GF-D8 (cell line): Measurements from ENCODE around the gene PMEL.
"Not testable (repeated sequence)": the region's sequence is repeated elsewhere in the genome, so short reads cannot be mapped to it uniquely, and the experiment has no call there.

Source experiments
- DNase-seq: peaks from one replicate; lab custom pipeline; 2025; lab: John Stamatoyannopoulos, UW

PMEL gene

DNA sequence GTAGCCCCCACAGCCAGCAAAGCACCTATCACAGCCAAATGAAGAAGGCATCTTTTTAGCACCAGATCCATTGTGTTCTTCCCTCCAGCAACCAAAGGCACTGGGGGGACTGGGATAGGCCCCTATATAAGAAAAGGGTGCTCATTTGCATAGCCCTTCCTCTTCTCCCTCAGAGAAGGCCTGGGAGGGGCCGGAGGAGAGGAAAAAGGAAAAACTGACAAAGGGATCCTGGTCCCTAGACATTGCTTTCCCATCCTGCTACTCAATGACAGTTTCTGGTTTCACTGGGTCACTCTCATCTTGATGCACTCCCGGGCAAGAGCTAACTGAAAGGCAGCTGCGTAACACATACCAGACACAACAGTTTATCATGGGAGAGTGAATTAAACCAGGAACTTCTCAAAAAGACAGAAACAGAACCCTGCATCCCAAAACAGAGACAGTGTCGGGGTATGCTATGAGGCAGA, at the start of gene PMEL:
Gene PMEL (minus strand): TSS at position 102 of the 467 bp plus-strand sequence. CDS start 31 bp downstream, at position 71.
- DNase-seq, result no peak

DNA sequence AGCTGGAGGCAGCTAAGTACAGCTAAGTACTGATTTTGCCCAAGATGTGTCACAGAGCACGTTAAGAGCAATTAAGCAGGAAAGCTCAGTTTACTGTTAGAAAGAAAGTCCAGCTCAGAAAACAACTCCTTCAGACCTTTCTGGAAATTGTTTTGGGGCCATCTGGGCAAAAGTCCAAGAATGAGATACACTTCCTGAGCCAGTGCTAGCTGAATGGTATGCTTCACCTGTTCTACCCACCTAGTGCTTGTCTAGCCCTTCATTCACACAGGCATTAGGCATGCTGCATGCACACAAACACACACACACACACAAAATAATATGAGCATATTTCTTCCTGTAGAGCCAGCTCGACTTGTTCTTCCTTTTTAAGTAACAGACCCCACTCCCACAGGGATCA, 48.4 kb upstream of the PMEL start:
- DNase-seq, result no peak

DNA sequence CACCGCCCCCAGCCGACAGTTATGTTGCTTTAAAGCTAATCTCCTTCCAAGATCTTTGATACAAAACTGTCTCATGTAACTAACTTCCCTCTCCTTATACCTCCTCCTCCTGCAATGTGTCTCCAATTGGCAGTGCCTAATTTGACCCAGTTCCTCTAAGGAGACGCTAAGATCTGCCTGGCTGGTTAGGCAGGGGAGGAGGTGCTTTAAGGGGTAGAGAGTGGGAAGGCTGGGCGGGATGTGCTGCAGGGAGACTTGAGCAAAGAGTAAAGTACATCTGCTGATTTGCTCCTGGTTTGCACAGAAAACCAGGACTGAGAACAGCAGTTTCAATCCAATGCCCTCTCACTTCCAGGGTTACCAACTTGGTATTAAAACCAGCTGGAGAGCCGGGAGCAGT, 47.6 kb upstream of the PMEL start:
- no peak for DNase-seq

DNA sequence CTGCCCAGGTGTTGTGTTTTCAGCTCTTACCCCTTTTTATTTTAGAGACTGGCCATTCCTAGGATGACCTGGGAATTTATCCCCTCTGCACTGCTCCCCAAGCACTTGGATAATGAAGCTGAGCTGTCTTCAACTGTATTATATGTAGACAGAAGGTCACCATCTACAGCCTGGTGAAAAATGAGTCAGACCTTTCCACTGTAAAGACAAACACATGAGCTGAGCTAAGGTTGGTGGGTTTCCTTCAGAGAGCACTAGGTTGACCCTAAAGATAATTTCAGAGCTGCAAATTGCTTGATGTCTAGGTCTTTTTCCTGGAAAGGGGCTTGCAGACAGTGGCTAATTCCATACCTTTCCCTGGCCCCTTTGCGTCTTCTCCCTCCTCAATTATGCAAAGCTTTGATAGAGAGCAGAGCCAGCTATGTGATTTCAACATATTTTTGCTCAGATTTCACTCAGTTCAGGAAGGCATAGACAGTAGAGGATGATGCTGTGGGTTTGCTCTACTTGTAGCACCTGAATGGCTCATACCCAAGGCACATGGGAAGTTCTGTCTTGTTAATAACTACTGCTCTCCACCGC, 45.8 kb upstream of the PMEL start:
- DNase-seq, result no peak

DNA sequence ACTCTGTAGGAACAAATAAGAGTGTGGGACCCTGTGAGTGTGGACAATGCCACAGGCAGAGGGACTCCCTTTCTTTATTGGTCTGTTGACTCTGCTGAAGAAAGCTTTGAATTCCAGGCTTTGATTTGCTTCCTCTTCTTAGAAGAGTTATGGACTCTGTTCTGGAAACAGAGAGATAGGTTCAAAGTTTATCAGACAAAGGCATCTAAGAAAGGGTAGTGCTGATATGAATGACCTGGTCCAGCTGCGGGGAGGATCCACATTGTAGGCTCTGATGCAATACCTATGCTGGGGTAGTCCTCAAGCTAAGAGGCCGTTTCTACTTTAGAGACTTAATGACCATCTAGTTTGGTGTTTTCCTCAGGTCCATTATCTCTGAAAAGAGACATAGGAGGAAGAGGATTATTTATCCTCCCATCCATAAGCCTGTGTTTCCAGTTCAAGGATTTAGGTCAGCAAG, 44.3 kb upstream of the PMEL start:
- peak; percentile 42 for DNase-seq

DNA sequence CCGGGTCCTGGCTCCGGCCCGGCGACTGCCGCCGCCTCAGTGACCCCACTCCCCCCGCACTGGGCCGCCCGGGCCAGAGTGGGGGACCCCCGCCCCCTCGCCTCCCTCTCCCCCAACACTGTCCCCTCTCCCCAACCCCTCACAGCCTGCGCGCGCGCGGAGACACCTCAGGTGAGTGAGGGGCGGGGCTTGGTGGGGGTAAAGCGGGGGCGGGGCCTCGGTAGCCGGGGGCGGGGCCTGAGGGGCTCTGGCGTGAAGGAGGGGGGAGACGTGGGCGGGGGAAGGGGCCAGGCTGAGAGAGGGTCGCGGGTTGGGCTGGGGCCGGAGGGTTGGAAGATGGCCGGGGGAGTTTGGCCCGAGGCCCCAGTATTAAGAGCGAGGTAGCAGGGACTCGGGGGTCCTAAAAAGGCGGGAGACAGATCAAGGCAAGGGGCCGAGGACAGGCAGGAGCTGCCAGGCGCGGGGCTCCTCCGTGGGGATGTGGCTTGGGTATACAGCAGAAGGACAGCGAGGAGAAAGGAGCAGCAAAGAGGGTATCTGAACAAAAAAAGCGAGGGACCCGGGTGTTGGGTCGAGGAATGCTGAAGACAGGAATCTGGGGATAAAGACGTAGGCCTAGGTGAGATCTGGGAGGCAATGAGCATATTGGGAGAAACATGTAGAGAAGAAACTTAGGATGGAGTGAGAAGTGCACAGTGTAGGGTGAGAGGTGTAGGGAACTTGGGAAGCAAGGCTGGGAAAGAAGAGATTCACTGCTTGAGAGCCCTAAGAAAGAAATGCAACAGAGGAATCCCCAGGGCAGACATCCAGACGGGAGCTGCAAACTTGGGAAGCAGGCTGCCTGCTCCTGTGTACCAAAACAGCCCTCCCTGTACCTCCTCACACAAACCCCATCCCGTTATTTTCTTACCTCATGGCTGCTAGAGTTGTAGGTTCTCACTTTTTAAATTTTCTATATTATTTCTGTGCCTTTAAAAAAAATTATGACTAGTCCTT, 42.0 kb upstream of the PMEL start:
- DNase-seq, result no peak

DNA sequence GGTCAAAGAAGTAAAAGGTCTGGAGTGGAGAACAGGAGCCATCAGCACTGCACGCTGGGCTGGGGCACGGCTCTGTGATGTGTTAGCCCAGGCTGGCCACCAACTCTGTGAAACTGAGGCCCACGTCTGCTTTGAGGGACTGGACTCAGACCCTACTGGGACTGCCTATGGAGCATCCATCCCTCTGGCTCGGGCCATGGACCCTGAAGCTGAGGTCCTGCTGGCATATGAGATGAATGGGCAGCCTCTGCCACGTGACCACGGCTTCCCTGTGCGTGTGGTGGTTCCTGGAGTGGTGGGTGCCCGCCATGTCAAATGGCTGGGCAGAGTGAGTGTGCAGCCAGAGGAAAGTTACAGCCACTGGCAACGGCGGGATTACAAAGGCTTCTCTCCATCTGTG, 38.4 kb upstream of the PMEL start:
- no peak for DNase-seq

DNA sequence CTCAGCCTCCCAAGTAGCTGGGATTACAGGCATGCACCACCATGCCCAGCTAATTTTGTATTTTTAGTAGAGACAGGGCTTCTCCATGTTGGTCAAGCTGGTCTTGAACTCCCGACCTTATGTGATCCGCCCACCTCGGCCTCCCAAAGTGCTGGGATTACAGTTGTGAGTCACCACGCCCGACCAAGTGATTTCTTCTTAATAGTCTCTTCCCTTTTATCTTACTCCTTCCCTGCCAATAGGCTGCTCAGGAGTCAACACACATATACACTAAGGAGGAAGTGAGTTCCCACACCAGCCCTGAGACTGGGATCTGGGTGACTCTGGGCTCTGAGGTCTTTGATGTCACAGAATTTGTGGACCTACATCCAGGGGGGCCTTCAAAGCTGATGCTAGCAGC, 37.5 kb upstream of the PMEL start:
- DNase-seq, result not testable (repeated sequence)

DNA sequence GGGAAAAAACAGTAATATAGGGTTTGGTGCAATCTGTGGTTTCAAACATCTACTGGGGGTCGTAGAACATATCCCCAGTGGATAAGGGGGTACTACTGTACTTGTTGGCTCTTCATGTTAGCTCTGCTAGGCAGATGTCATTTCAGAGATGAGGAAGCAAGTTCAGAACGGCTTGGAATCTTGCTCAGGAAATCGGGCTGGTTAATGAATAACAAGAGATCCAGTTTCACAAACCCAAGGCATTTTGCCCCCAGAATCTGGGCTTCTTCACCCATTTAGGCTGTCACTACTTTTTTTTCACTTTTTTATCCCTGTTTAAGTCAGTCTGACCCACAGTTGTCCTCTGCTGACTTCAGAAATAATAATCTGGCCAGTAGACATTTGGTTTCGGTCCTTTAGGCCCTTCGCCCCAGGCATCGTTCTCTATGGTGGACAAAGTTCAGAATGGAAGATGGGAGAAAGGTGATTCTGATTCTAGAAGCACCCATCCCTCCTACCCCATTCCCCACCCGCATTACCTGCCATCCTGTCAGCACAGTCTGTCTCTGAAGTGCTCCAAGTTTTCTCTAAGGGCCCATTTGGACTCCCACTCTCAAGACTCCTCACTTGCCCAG, 35.8 kb upstream of the PMEL start:
- no peak for DNase-seq

DNA sequence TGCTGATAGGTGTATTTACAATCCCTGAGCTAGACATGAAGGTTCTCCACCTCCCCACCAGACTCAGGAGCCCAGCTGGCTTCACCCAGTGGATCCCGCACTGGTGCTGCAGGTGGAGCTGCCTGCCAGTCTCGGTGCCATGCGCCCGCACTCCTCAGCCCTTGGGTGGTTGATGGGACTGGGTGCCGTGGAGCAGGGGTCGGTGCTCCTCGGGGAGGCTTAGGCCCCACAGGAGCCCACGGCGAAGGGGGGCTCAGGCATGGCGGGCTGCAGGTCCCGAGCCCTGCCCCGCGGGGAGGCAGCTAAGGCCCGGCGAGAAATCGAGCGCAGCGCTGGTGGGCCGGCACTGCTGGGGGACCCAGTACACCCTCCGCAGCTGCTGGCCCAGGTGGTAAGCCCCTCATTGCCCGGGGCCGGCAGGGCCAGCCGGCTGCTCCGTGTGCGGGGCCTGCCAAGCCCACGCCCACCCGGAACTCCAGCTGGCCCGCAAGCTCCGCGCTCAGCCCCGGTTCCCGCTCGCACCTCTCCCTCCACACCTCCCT, 34.2 kb upstream of the PMEL start:
- DNase-seq, result not testable (repeated sequence)

DNA sequence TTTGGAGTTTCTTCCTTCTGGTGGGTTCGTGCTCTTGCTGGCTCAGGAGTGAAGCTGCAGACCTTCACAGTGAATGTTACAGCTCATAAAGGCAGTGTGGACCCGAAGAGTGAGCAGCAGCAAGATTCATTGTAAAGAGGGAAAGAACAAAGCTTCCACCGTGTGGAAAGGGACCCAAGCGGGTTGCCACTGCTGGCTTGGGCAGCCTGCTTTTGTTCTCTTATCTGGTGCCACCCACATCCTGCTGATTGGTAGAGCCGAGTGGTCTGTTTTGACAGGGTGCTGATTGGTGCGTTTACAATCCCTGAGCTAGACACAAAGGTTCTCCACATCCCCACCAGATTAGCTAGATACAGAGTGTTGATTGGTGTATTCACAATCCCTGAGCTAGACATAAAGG, 33.7 kb upstream of the PMEL start:
- DNase-seq, result not testable (repeated sequence)

DNA sequence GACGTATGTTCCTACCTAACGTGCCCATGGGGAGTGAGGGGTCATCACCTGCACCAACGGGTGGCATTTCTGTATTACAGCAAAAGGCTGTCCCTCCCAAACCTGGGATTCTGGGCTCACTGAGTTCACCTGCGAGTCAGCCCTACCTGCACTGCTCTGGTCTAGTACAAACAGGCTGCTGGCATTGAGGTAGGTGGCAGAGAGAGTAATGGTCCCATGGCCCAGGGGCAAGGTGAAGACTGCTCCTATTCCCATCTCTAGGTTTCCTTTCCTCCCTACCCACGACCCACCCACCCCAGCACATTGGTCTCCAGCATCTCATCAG, 31.7 kb upstream of the PMEL start:
- no peak for DNase-seq

DNA sequence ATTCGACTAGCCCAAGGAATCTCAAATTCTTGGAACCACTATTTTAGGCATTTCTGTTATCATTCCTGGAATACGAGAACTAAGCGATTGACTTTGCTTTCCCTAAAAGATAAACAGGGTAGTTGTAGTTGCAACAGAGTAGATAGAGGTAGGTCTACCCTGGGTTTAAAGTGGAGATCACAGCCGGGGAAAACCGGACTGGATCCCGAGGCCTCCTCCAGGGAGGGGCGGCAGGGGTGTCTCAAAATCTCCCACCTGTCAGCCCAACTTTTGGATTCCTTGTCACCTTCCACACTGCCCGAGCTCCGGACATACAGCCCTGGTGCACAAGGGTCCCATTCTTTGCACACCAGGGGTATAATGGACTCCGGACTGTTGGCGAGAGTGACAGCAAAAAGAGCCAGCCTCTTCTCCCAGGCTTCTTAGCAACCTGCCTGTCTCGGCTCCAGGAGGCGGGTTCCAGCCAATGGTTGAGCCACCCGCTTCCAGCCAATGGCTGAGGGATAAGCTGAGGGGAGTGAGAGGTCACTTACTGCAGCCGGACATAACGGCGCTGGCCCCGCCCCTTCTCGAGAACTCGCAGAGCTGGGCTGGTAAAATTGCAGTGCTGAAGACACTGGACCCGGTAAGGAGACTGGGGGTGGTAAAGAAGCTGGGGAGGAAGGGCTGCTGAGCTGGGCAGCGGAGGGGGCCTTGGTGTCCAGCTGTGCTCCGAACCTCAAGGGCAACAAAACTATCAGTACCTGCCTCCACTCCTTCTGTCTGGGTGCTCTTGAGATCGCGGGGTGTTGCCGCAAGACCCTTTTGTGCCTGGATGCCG, 31.1 kb upstream of the PMEL start, which contains the start of gene SUOX:
Gene SUOX (plus strand): TSS at position 562 of the 820 bp plus-strand sequence. CDS start 4,946 bp downstream, outside the sequence.
- DNase-seq, result no peak

DNA sequence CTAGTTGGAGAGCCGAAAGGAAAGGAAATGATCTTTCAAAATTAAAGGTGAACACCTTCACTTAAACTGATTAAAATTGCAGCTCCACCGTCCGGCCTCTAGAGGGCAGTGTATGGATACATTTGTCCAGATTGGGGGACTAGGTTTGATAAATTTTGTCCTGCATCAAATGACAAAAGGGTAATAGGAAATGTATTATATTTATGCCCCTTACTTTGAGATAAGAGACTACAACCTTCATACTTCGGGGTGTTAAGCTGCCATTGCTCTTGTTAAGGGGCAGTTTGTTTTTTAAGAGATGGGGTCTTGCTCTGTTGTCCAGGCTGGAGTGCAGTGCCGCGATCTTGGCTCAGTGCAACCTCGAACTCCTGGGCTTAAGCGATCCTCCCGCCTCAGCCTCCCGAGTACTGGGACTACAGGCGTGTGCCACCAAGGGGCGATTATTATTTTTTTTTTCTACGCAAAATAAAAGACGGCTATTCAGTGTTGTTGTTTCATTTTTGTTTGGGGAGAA, 30.4 kb upstream of the PMEL start:
- no peak for DNase-seq

DNA sequence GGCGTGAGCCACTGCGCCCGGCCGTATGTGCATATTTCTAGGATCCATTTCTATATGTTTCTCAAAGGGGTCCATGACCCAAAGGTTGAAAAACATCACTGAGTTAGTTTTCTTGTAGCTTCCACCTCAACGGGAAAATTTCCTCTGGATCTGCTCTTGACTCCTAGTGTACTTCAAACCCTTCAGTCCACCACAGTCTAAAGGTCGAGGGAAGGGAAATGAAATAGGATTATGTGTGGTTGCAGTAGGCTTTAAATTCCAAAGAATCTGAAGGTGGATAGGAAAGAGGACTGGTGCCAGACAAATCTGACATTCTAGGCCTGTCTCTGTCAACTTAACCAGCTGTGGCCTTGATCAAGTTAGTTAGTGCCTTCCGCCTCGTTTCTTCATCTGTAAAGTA, 29.5 kb upstream of the PMEL start:
- no peak for DNase-seq

DNA sequence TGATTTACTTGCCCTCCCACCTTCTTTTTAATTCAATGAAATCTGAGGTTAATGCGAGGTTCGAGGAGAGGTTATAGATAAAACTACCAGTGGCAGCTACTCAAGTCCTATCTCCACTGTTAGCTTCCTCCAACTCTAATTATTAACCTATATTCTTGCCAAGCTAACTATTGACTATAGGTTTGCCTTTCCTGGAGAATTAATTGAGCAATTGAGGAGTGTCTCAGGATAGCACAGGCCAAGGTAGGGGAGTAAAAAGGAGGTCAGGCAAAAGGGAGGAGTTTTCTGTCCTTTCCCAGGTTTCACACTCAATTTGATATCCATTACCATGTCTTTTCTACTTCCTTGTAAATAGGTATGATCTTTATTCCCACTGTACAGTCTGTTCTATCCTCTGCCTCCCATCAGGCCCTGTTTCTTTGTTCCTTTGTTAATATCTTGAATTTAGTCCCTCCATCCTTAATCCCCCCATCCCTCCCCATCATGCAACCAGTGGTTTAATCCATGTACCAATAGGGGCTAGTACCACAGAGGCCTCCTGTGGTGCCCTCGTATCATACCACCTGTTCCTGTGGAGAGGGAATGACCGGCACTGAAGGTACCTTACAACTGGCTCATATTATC, 27.5 kb upstream of the PMEL start:
- no peak for DNase-seq

DNA sequence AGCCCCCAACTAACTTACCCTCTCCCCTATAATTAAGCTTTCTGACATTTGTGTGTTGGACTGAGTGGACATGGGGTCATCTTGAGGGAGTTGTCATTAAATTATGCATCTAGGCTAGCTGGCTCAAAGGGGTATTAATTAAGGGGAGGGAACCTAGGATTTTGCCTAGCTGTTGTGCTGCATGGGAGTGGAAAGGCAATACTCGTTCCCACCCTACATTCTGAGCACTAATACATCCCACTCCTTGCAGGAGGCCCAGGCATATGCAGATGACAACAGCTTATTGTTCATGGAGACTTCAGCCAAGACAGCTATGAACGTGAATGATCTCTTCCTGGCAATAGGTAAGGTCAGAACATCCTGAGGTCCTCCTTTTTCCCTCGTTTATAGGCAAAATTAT, 25.3 kb upstream of the PMEL start:
- no peak for DNase-seq

DNA sequence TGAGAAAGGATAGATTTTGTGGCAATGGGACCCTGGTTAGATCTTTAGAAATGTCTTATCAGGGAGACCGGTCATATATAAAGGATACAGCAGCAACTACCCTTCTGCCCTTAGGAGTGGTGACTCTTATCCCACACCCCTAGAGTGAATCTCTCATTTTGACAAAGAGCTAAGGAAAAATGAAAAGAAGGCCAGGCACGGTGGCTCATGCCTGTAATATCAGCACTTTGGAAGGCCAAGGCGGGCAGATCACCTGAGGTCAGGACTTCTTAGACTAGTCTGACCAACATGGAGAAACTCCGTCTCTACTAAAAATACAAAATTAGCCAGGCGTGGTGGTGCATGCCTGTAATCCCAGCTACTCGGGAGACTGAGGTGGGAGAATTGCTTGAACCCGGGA, 20.1 kb upstream of the PMEL start:
- not testable (repeated sequence) for DNase-seq

DNA sequence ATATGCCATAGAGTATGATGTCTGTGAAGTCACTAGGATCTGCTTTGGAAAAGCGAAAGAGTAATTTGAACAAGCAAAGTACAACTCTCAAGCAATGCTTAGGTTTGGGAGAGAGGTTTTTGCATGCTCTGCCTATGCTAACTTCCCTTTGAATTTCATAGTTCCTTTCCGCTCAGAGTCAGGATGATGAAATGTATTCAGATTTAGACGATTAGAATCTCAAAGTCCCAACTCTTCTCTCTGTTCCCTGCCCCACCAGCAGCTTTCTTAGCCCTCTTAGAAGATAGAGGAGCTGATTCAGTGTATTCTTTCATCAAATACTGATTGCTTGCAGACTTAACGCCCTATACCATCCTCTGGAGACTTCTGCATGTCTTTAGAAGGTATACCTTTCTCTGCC, 19.5 kb upstream of the PMEL start:
- DNase-seq, result peak; percentile 70

DNA sequence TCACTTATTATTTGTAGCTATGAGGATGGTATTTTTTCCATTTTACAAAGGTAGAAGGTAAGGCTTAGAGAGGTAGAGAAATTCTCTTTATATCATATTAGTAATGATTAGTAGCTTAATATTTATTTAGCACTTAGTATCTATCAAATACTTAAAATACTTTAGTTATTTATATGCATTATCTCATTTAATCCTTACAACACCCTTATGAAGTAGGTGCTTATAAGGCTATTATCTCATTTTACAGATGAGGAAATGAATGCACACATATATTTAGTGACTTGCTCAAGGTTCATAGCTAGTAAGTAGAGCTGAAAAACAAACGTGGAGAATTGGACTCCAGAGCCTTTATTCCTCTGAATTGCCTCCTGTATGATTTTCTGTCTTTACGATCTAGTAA, 19.0 kb upstream of the PMEL start:
- no peak for DNase-seq
